PC-3 (cell line): ENCODE measurements around the gene PTGDS. TPM values are rescaled to one million over a fixed set of nuclear protein-coding genes. Genes with fewer than 3 reads are reported as not detected.

Experiments used
- ATAC-seq: fragments of 200-7000 bp; cut with Tn5 transposase; 2 replicates; pipeline ENCODE4 v1.9.1; 2020; ENCODE audit warnings: mild to moderate bottlenecking, moderate library complexity
- BruUV-seq: library from RNA; stranded (reverse); fragments of 400-500 nt; replicated peaks from 2 replicates; lab custom pipeline; 2021; lab: Mats Ljungman, UMichigan
- CTCF ChIA-PET: fragments of 300-600 bp; sonication (Branson Sonifier 250); formaldehyde crosslinking; loops from one replicate; lab custom pipeline; 2022; ENCODE audit warnings: antibody characterized with exemption; lab: Charles Lee
- POLR2A ChIA-PET: fragments of 300-600 bp; sonication (Branson Sonifier 250); formaldehyde crosslinking; loops from one replicate; lab custom pipeline; 2022; ENCODE audit warnings: antibody characterized with exemption; ENCODE audit not compliant: unreplicated experiment; lab: Charles Lee
- DNase-seq: peaks from one replicate; pipeline ENCODE4 v3.0.0-alpha.2; 2015
- H2AFZ ChIP-seq: fragments of 300-600 bp; sonication (generic); 2 replicates; pipeline ENCODE4 v1.6.0; 2016; ENCODE audit warnings: antibody characterized with exemption, low read length
- H3F3A ChIP-seq: fragments of 300-600 bp; sonication (generic); one replicate; pipeline ENCODE4 v1.6.0; 2017; ENCODE audit warnings: antibody characterized with exemption, low read length, control low read depth, mild to moderate bottlenecking; ENCODE audit not compliant: unreplicated experiment
- H3K27ac ChIP-seq: fragments of 300-600 bp; sonication (generic); 2 replicates; pipeline ENCODE4 v1.5.1; 2016; ENCODE audit warnings: mild to moderate bottlenecking, low read length
- H3K27me3 ChIP-seq: fragments of 300-600 bp; sonication (generic); 2 replicates; pipeline ENCODE4 v1.6.1; 2016; ENCODE audit warnings: low read length, mixed read lengths
- H3K36me3 ChIP-seq: fragments of 300-600 bp; sonication (generic); 2 replicates; pipeline ENCODE4 v1.6.1; 2016; ENCODE audit warnings: low read depth, mixed run types, low read length, mixed read lengths
- H3K4me1 ChIP-seq: fragments of 300-600 bp; sonication (generic); 2 replicates; pipeline ENCODE4 v1.5.1; 2016; ENCODE audit warnings: low read length; ENCODE audit not compliant: insufficient read depth
- H3K4me2 ChIP-seq: fragments of 300-600 bp; sonication (generic); 2 replicates; pipeline ENCODE4 v1.6.0; 2016; ENCODE audit warnings: low read length
- H3K4me3 ChIP-seq: fragments of 300-600 bp; sonication (generic); 2 replicates; pipeline ENCODE4 v1.5.1; 2016; ENCODE audit warnings: mild to moderate bottlenecking, low read length, mixed read lengths
- H3K79me2 ChIP-seq: fragments of 300-600 bp; sonication (generic); 2 replicates; pipeline ENCODE4 v1.6.1; 2017; ENCODE audit warnings: low read length, mixed read lengths
- H3K9ac ChIP-seq: fragments of 300-600 bp; sonication (generic); 2 replicates; pipeline ENCODE4 v1.6.0; 2016; ENCODE audit warnings: mild to moderate bottlenecking, low read length
- H3K9me2 ChIP-seq: fragments of 300-600 bp; sonication (generic); replicated peaks from 2 replicates; pipeline ENCODE4 v1.6.1; 2016; ENCODE audit warnings: mixed run types, low read length, mixed read lengths
- H3K9me3 ChIP-seq: fragments of 300-600 bp; sonication (generic); 2 replicates; pipeline ENCODE4 v1.6.1; 2016; ENCODE audit warnings: low read length, mixed read lengths
- H4K20me1 ChIP-seq: fragments of 300-600 bp; sonication (generic); 2 replicates; pipeline ENCODE4 v1.6.1; 2016; ENCODE audit warnings: low read length, mixed read lengths
- CTCF ChIP-seq: fragments of 300-600 bp; sonication (generic); conservative IDR thresholded peaks from 2 replicates; pipeline ENCODE4 v1.5.1; 2017; ENCODE audit warnings: antibody characterized with exemption, low read depth, mild to moderate bottlenecking, low read length
- EZH2 ChIP-seq: fragments of 300-600 bp; sonication (generic); IDR thresholded peaks from one replicate; pipeline ENCODE4 v1.6.1; 2017; ENCODE audit warnings: antibody characterized with exemption, mild to moderate bottlenecking, low read length; ENCODE audit not compliant: unreplicated experiment
- EZH2phosphoT487 ChIP-seq: fragments of 300-600 bp; sonication (generic); IDR thresholded peaks from 2 replicates; pipeline ENCODE4 v1.6.1; 2018; ENCODE audit warnings: mild to moderate bottlenecking, antibody characterized with exemption, low read length, borderline replicate concordance
- intact Hi-C: fragments of 100-400 bp; cut with micrococcal nuclease; formaldehyde crosslinking; loops from 2 replicates; pipeline ENCODE4 v1.9.0; 2023
- total RNA-seq: library from RNA; depleted of rRNA; stranded (reverse); fragments of >200 nt; gene quantifications from 2 replicates; pipeline ENCODE4 v1.2.3, GENCODE V29; 2014

Gene PTGDS
- total RNA-seq, 1 experiment from 2014 or later = not detected

DNA sequence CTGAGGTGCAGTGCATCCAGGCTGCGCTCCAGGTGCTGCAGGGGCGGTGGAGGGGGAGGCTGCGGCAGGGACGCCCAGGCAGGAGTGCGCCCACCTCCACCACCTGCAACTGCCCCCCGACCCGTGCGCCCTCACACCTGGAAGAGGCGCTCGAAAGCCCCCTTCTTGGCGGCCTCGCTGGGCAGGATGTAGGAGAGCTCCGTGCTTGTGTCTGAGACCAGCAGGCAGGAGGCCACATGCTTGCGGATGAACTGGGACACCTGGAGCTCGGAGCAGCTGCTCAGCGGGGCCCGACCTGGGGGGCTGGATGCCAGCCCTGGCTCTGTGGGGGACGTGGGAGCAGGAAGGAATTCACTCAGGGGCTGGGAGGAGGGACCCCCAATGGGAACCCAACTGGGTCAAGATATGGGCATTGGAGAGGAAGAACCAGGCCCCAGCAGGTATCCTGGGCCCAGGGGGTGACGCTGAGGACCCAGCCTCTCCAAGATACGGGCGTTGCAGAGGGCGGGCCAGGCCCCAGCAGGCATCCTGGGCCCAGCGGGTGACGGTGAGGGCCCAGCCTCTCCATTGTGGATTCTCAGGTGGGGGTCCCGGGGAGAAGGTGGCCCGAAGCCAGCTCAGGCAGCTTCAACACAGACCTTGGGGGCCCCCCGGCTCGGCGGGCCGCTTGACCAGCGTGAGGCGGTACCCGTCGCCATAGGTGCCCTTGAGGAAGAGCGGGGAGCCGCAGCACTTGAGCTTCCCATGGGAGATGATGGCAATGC is 37.7 kb downstream of the PTGDS start:
- ChIA-PET CTCF (no interaction called here), POLR2A (no interaction called here)
- no TSS peak for BruUV-seq
- Histone ChIP-seq H3K4me1 (no peaks in the 10 kb centered on the region), H3F3A (no peaks in the 10 kb centered on the region), H3K27me3 (no peaks in the 10 kb centered on the region), H3K9ac (no peak overlapping the region), H3K4me2 (no peak overlapping the region), H3K4me3 (no peak overlapping the region), H3K9me3 (no peaks in the 10 kb centered on the region), H3K79me2 (no peaks in the 10 kb centered on the region), H3K9me2 (no peaks in the 10 kb centered on the region), H3K36me3 (no peaks in the 10 kb centered on the region), H2AFZ (no peak overlapping the region), H4K20me1 (no peaks in the 10 kb centered on the region), H3K27ac (no peak overlapping the region)
- DNase-seq (no peak), ATAC-seq (no peak)
- TF ChIP-seq CTCF = no peak
- TF ChIP-seq EZH2 = no peak
- TF ChIP-seq EZH2phosphoT487 = no peak
- intact Hi-C loops = no loop called here

GRCh38 chr9:137015540-137015930 is 38.2 kb downstream of the PTGDS start:
- intact Hi-C loops = no loop called here
- Histone ChIP-seq H3K4me3 (no peak overlapping the region), H3K9ac (no peak overlapping the region), H3K9me2 (no peaks in the 10 kb centered on the region), H3K27me3 (no peaks in the 10 kb centered on the region), H3F3A (no peaks in the 10 kb centered on the region), H4K20me1 (no peaks in the 10 kb centered on the region), H3K9me3 (no peaks in the 10 kb centered on the region), H3K4me1 (no peaks in the 10 kb centered on the region), H3K27ac (no peak overlapping the region), H2AFZ (no peak overlapping the region), H3K4me2 (no peak overlapping the region), H3K36me3 (no peaks in the 10 kb centered on the region), H3K79me2 (no peaks in the 10 kb centered on the region)
- TF ChIP-seq EZH2 = no peak
- DNase-seq (no peak), ATAC-seq (no peak)
- BruUV-seq = TSS peak; percentile 20
- ChIA-PET CTCF (no interaction called here), POLR2A (no interaction called here)

GRCh38 chr9:137015976-137016375 is 38.7 kb downstream of the PTGDS start:
- Histone ChIP-seq H3F3A (no peaks in the 10 kb centered on the region), H3K27ac (no peak overlapping the region), H3K27me3 (no peaks in the 10 kb centered on the region), H3K36me3 (no peaks in the 10 kb centered on the region), H3K9me2 (no peaks in the 10 kb centered on the region), H4K20me1 (no peaks in the 10 kb centered on the region), H3K4me2 (no peak overlapping the region), H3K9me3 (no peaks in the 10 kb centered on the region), H2AFZ (no peak overlapping the region), H3K4me1 (no peaks in the 10 kb centered on the region), H3K4me3 (no peak overlapping the region), H3K9ac (no peak overlapping the region), H3K79me2 (no peaks in the 10 kb centered on the region)
- no peak for TF ChIP-seq CTCF
- no peak for TF ChIP-seq EZH2phosphoT487
- no peak for TF ChIP-seq EZH2
- intact Hi-C loops = no loop called here
- CTCF ChIA-PET = no interaction called here
- BruUV-seq = no TSS peak
- ATAC-seq (no peak), DNase-seq (no peak)
- POLR2A ChIA-PET = no interaction called here
